Measurements from ENCODE around the gene GJC2.

GRCh38 chr1:228125185-228125584 lies 24.5 kb upstream of the GJC2 start:
- TF ChIP-seq STAT6 (CRISPR knock-in tag; conservative IDR thresholded peaks at IDR 0.05; ENCODE audit: low read depth) (no peak), ATF6 (CRISPR knock-in tag; IDR thresholded peaks at IDR 0.05) (no peak), CBFB (CRISPR knock-in tag; IDR thresholded peaks at IDR 0.05; ENCODE audit: low read depth) (no peak), CREB1 (CRISPR knock-in tag; IDR thresholded peaks at IDR 0.05) (no peak), CTCF (IDR thresholded peaks at IDR 0.05) (no peak), E2F1 (CRISPR knock-in tag; IDR thresholded peaks at IDR 0.05) (no peak), FOXK1 (CRISPR knock-in tag; IDR thresholded peaks at IDR 0.05) (no peak), ESRRA (CRISPR knock-in tag; IDR thresholded peaks at IDR 0.05; ENCODE audit: borderline replicate concordance) (no peak), NR2C2 (CRISPR knock-in tag; IDR thresholded peaks at IDR 0.05) (no peak), ZNF219 (CRISPR knock-in tag; IDR thresholded peaks at IDR 0.05; ENCODE audit: borderline replicate concordance) (no peak), ZNF425 (CRISPR knock-in tag; conservative IDR thresholded peaks at IDR 0.05) (no peak), USF1 (CRISPR knock-in tag; IDR thresholded peaks at IDR 0.05) (no peak), JUN (CRISPR knock-in tag; IDR thresholded peaks at IDR 0.05) (no peak), TCF7 (CRISPR knock-in tag; IDR thresholded peaks at IDR 0.05; ENCODE audit: low read depth) (no peak)
